ENCODE measurements around the gene ELF3.
A peak's percentile ranks its signal among the peaks of the same experiment; 100 is the strongest.

The ELF3 gene

DNA sequence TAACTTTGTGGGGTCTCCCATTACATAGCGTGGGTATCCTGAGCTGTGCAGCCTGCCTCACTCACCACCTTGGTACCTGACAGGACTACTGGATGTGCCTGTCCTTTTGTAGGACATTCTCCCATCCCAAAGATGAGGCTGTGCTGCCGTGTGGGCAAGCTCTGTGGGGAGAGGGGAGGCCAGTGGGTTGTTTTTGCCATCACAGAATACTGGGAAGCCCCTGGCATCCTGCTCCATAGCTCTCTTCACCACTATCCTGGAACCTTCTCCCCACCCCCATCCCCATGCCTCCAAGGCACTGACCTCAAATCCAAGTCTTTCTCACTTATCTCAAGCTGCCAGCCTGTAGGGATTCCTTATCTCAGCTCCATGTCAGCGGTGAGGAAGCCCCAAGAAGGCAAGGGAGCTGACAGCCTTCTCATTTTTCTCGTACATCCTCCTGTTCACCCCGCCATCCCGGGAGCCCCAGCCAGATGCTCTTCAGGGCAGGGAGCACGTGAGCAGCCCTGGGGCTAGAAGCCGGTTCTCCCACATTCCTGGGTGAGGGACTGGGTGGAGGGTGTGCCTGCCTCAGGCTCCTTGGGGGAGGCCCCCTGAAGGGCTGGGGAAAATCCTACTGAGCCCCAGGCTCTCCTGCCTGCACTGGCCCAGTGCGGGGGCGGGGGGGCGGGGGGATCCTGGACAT is 2.4 kb upstream of the ELF3 start:
- TF ChIP-seq POLR2AphosphoS5 (IDR thresholded peaks at IDR 0.05; ENCODE audit: low read depth) (no peak), GABPA (IDR thresholded peaks at IDR 0.05; ENCODE audit: low read depth) (no peak), REST (IDR thresholded peaks at IDR 0.05; ENCODE audit: insufficient replicate concordance, low read depth) (no peak), SPI1 (IDR thresholded peaks at IDR 0.05; ENCODE audit: borderline replicate concordance, low read depth) (no peak)
- TF ChIP-seq, protein P1, sequence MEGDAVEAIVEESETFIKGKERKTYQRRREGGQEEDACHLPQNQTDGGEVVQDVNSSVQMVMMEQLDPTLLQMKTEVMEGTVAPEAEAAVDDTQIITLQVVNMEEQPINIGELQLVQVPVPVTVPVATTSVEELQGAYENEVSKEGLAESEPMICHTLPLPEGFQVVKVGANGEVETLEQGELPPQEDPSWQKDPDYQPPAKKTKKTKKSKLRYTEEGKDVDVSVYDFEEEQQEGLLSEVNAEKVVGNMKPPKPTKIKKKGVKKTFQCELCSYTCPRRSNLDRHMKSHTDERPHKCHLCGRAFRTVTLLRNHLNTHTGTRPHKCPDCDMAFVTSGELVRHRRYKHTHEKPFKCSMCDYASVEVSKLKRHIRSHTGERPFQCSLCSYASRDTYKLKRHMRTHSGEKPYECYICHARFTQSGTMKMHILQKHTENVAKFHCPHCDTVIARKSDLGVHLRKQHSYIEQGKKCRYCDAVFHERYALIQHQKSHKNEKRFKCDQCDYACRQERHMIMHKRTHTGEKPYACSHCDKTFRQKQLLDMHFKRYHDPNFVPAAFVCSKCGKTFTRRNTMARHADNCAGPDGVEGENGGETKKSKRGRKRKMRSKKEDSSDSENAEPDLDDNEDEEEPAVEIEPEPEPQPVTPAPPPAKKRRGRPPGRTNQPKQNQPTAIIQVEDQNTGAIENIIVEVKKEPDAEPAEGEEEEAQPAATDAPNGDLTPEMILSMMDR (IDR thresholded peaks at IDR 0.05; ENCODE audit: insufficient read depth, low read length), result no peak
- H3K27me3 ChIP-seq (ENCODE audit: insufficient read depth, poor library complexity, severe bottlenecking), result no peaks in the 10 kb centered on the region
- DNase-seq (ENCODE audit: low read depth in 1 of 2, low spot score in 1 of 2), result no peak
- H3K27ac ChIP-seq (replicated peaks), result no peak overlapping the region
- no peak overlapping the region for H3K4me3 ChIP-seq (replicated peaks; ENCODE audit: insufficient read depth, low read length)

- Histone ChIP-seq H3K4me3 (replicated peaks; ENCODE audit: insufficient read depth, low read length) (no peak overlapping the region), H3K27me3 (ENCODE audit: insufficient read depth, poor library complexity, severe bottlenecking) (no peaks in the 10 kb centered on the region), H3K27ac (replicated peaks) (no peak overlapping the region)
- no peak for TF ChIP-seq GABPA (IDR thresholded peaks at IDR 0.05; ENCODE audit: low read depth)
- TF ChIP-seq, protein P1 (IDR thresholded peaks at IDR 0.05; ENCODE audit: insufficient read depth, low read length), result peak; percentile 82
- peak in 1 of 2 experiments; percentile 49 for DNase-seq (ENCODE audit: low read depth in 1 of 2, low spot score in 1 of 2)
These were observed 834 bp upstream of the ELF3 start for GRCh38 chr1:202009326-202010179.

- H3K27me3 ChIP-seq (ENCODE audit: insufficient read depth, poor library complexity, severe bottlenecking), result peaks cover 2% of the 10 kb centered on the region
- no peak for DNase-seq (ENCODE audit: low read depth in 1 of 2, low spot score in 1 of 2)
- H3K4me3 ChIP-seq (replicated peaks; ENCODE audit: insufficient read depth, low read length), result no peak overlapping the region
- H3K27ac ChIP-seq (replicated peaks), result no peak overlapping the region
- TF ChIP-seq REST (IDR thresholded peaks at IDR 0.05; ENCODE audit: insufficient replicate concordance, low read depth) (no peak), GABPA (IDR thresholded peaks at IDR 0.05; ENCODE audit: low read depth) (no peak), POLR2AphosphoS5 (IDR thresholded peaks at IDR 0.05; ENCODE audit: low read depth) (no peak), SPI1 (IDR thresholded peaks at IDR 0.05; ENCODE audit: borderline replicate concordance, low read depth) (no peak)
- TF ChIP-seq, protein P1 (IDR thresholded peaks at IDR 0.05; ENCODE audit: insufficient read depth, low read length), result no peak
These were observed 1.6 kb downstream of the ELF3 start for GRCh38 chr1:202011994-202012393.

Measured in HL-60 (cell line).